Stimulated activated CD8-positive, alpha-beta memory T cell treated with anti-CD3 and anti-CD28 coated beads, Interleukin-15, amount 100 ng/mL, for 4 hours (primary cell): Measurements from ENCODE around the gene INO80C.

ENCODE experiments used
- DNase-seq, 2 donors: peaks; one replicate each; pipeline ENCODE4 v3.0.0-alpha.2; 2020; ENCODE audit warnings: low read depth in 2 of 2

The INO80C gene

GRCh38 chr18:35513181-35513936 is 15.6 kb upstream of the INO80C start:
- DNase-seq: no peak

GRCh38 chr18:35512761-35513160 is 15.0 kb upstream of the INO80C start:
- DNase-seq: no peak

GRCh38 chr18:35511833-35512232 is 14.1 kb upstream of the INO80C start:
- DNase-seq: no peak

GRCh38 chr18:35511428-35511827 is 13.7 kb upstream of the INO80C start:
- DNase-seq: no peak

- DNase-seq: no peak
These were observed 12.4 kb upstream of the INO80C start for GRCh38 chr18:35510076-35510651.

- DNase-seq: no peak
These were observed 11.1 kb upstream of the INO80C start for GRCh38 chr18:35508746-35509338.

DNA sequence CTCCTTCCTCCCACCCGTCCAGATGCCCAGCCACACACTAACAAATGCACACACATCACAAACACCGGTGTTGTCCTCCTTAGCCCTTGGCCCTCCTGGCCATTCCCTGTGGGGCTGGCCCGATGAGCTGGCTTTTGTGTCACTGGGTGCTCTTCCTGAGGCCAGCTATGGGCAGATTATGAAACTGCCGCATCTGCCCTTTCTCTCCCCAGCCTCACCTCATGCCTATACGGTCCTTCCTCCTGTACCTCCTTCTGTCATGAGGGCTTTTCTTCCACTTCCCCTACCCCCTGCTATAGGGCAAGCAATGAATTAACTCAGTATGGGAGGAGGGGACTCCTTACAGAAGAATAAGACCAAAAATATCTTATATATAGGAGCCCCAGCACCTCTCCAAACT is 10.3 kb upstream of the INO80C start:
- DNase-seq: no peak

- no peak for DNase-seq
These were observed 9.9 kb upstream of the INO80C start for GRCh38 chr18:35507623-35508022.

DNA sequence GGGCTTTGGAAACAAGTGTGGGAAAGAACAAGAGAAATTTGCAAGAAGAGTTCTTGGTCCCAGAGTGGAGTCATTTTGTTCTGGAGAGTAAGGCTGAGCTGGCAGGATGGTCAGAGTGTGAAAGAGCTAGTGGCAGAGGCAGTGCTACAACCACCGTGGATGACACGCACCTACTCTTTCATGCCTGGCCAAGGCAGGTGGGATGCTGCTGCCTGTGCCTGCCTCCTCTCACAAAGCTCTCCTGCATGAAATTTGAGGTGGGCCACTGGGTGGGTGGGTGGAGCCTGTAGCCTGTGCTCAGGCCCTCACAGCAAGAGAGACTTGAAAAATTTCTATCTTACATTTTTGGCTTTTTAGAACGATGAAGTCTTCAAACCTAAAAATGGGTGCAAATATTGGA is 9.4 kb upstream of the INO80C start:
- DNase-seq: no peak

GRCh38 chr18:35506024-35506712 is 8.4 kb upstream of the INO80C start:
- no peak for DNase-seq

DNA sequence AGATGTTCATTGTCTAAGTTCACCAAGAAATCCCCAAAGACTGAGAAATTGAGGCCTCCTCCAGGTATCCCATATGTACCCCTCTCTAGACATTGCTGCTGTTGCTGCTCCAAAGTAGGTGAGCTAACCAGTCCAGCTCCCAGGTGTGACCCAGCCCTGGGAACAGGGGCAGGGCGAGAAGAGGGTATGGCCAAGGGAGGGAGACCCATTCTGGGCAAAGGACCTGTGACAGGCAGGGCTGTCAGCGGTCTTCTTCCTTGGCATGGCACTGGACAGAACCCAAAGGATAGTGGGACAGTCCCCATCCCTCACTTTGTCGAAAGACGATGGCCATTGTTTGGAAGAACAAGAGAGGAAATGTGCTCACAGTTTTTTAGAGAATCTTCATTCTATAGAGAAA is 7.2 kb upstream of the INO80C start:
- DNase-seq: no peak

DNA sequence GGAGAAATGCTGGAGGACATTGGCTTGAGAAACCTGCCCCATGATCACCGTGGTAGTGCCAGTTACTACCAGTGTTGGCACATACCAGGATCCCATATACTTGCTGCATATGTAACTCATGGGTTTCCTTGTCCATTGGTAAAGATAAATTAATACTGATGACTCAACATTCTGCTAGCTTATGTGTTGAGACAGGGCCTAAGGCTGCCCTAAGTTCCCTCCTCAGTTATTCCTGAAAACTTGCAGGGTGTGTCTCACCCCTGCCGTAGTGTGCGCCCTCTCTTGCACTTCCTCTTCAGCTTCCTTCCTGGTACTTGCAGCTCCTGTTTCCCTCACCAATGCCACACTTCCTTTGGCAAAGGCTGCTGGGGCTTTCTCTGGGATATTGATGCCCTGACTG is 4.3 kb upstream of the INO80C start:
- DNase-seq: no peak

GRCh38 chr18:35501369-35501768 is 3.6 kb upstream of the INO80C start:
- no peak for DNase-seq

DNA sequence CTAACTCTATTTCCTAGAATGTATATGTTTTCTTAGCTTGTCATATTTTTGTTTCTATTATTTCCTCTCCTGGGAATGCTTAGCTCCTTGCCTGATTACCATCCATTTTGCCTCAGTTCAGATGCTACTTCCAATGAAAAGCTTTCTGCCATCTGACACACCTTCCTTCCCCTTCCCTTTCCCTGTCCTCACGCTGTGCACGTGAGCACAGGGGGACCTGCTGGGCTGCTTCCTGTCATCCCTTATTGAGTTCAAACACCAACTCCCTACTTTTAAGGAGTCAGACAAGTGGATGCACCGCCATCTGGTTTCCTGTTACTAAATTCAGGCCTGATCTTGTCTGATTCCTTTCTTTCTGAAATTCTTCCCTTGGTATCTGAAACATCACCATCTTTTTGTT is 2.4 kb upstream of the INO80C start:
- DNase-seq: no peak

GRCh38 chr18:35497027-35497369 is 762 bp downstream of the INO80C start:
- no peak for DNase-seq

DNA sequence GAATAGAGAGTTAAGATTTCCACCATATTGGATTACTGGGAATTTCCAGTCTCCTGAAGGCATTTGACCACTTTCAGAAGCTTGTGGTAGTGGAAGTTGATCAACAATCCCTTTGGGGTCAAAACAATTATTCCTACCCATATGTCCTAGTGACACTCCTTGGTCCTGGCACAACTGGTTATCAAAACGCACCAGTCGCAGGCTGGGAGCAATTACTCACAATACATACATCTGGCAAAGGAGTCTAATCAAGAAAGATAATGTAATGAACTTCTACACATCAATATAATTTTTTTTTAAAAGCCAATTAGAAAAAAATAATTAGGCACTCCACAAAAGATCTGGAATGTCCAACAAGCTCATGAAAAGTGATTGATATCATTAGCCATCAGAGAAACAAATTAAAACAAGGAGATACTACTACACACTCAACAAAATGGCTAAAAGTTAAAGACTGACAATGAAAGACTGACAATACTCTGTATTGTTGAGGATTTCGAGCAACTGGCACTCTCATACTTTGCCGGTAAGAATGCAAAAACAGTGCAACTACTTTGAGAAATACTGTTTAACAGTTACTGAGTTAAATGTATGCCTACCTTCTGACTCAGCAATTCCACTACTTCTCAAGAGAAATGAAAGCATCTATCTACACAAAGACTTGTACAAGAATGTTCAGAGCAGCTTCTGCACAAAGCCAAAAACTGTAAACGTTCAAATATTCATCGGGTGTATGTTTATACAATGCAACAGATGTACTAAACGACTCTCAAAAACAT is 2.0 kb downstream of the INO80C start:
- DNase-seq: no peak

DNA sequence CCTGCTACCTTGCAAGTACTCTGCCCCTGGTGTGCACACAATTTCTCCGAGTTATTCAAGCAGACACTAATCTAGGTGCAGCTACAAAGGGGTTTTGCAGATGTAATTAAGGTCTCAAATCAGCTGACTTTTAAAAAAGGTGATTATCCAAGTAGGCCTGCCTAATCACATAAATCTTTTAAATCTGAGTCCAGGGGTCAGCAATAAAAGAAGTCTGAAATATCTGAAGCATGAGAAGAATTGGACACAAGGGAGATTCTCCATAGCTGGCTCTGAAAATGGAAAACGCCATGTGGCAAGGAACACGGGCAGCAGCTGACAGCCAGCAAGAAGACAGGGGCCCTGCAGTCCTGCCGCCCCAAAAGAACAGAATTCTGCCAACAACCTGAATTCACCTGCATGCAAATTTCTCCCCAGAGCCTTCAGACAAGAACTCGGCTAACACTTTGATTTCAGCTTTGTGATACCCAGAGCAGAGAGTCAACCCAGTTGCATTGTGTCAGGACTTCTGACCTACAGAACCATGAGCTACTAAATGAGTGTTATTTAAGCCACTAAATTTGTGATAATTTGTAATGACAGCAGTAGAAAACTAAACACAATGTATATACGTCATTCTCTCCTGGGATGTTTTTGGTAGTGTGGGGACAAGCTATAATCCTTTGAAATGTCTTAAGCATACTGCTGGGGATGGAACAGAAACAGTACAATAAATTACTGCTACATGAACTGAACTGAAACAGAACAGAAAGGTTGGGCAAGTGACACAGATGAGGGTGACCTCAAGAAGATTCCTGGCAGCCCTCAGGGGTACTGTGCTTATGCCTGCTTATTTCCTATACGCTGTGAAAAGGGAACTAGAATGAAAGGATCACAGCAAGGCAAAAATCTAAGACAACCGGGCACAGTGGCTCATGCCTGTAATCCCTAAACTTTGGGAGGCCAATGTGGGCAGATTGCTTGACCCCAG is 3.2 kb downstream of the INO80C start:
- DNase-seq: no peak

GRCh38 chr18:35491700-35492077 is 6.1 kb downstream of the INO80C start:
- DNase-seq: no peak

- DNase-seq: no peak
These were observed 6.7 kb downstream of the INO80C start for GRCh38 chr18:35490894-35491699.

- no peak for DNase-seq
These were observed 7.8 kb downstream of the INO80C start for GRCh38 chr18:35489913-35490490.
